Endothelial cell of umbilical vein (primary cell): Measurements from ENCODE around the gene ADARB2. TPM values are rescaled to one million over a fixed set of nuclear protein-coding genes. Genes with fewer than 3 reads are reported as not detected.

Experiments
- BruUV-seq: library from RNA; stranded (reverse); fragments of 400-500 nt; replicated peaks from 2 replicates; lab custom pipeline; 2021; lab: Mats Ljungman, UMichigan
- CTCF ChIA-PET: fragments of 300-600, 350-600 bp; sonication (Branson Sonifier 250); formaldehyde crosslinking; loops from one replicate; lab custom pipeline; 2021; ENCODE audit warnings: antibody characterized with exemption, inconsistent platforms; lab: Charles Lee
- POLR2A ChIA-PET: fragments of 300-600, 350-600 bp; sonication (Branson Sonifier 250); formaldehyde crosslinking; loops from one replicate; lab custom pipeline; 2021; ENCODE audit warnings: antibody characterized with exemption, inconsistent platforms; lab: Charles Lee
- DNase-seq: peaks from one replicate; pipeline ENCODE4 v3.0.0-alpha.2; 2011; ENCODE audit warnings: low read depth, low spot score
- FAIRE-seq: peaks from 2 replicates; lab custom pipeline; 2011; peaks lifted over from hg19 to GRCh38; lab: Jason Lieb, UNC
- H2AFZ ChIP-seq: 2 replicates; pipeline ENCODE4 v1.6.0; 2012; ENCODE audit warnings: low read depth, low read length, control low read depth, inconsistent platforms
- H3K27ac ChIP-seq: 2 replicates; pipeline ENCODE4 v1.5.1; 2011; ENCODE audit warnings: low read depth, mild to moderate bottlenecking, control low read depth, low read length, moderate library complexity; ENCODE audit not compliant: insufficient read depth
- H3K27me3 ChIP-seq, 2 experiments: 2 replicates each; pipeline versions ENCODE4 v1.6.0 to v1.6.1; 2011; ENCODE audit warnings: low read length in 2 of 2, mixed read lengths in 1 of 2; ENCODE audit not compliant: control insufficient read depth in 2 of 2, insufficient read depth in 2 of 2
- H3K36me3 ChIP-seq, 2 experiments: 2 replicates in 1 of 2; 3 replicates in 1 of 2; pipeline ENCODE4 v1.5.1; 2011; ENCODE audit warnings: low read length in 2 of 2, mild to moderate bottlenecking in 1 of 2, moderate library complexity in 1 of 2; ENCODE audit not compliant: control insufficient read depth in 2 of 2, insufficient read depth in 2 of 2; ENCODE audit errors: extremely low read depth in 1 of 2
- H3K4me1 ChIP-seq: 3 replicates; pipeline ENCODE4 v1.5.1; 2011; ENCODE audit warnings: mild to moderate bottlenecking, low read length; ENCODE audit not compliant: control insufficient read depth, insufficient read depth; ENCODE audit errors: extremely low read depth
- H3K4me2 ChIP-seq: 2 replicates; pipeline ENCODE4 v1.6.1; 2011; ENCODE audit warnings: low read length, control low read depth, mixed read lengths; ENCODE audit not compliant: insufficient read depth
- H3K4me3 ChIP-seq, 3 experiments: fragments of 200-600 bp in 1 of 3; sonication (generic), shearing (Covaris generic) in 1 of 3; replicated peaks in 1 of 3; 2 replicates each; pipeline ENCODE4 v1.5.1; 2011 to 2016; ENCODE audit warnings: control low read depth in 3 of 3, low read length in 3 of 3, mild to moderate bottlenecking in 2 of 3, inconsistent platforms in 1 of 3, low read depth in 1 of 3, moderate library complexity in 1 of 3; ENCODE audit not compliant: insufficient read depth in 1 of 3
- H3K79me2 ChIP-seq: 2 replicates; pipeline ENCODE4 v1.6.0; 2012; ENCODE audit warnings: low read length, inconsistent platforms; ENCODE audit not compliant: control insufficient read depth, insufficient read depth
- H3K9ac ChIP-seq: replicated peaks from 2 replicates; pipeline ENCODE3; 2011; ENCODE audit warnings: low read length, control low read depth; ENCODE audit not compliant: insufficient read depth; ENCODE audit errors: extremely low read depth
- H3K9me1 ChIP-seq: replicated peaks from 3 replicates; pipeline ENCODE4 v1.6.0; 2011; ENCODE audit warnings: mild to moderate bottlenecking, low read length; ENCODE audit not compliant: control insufficient read depth, insufficient read depth; ENCODE audit errors: extremely low read depth
- H3K9me3 ChIP-seq: replicated peaks from 2 replicates; pipeline ENCODE4 v1.5.1; 2012; ENCODE audit warnings: low read length, inconsistent platforms; ENCODE audit not compliant: control insufficient read depth, insufficient read depth
- H4K20me1 ChIP-seq: replicated peaks from 2 replicates; pipeline ENCODE3; 2011; ENCODE audit warnings: mild to moderate bottlenecking, low read length; ENCODE audit not compliant: control insufficient read depth, insufficient read depth; ENCODE audit errors: extremely low read depth
- EZH2 ChIP-seq: IDR thresholded peaks from 2 replicates; pipeline ENCODE4 v1.6.1; 2012; ENCODE audit warnings: borderline replicate concordance, low read depth, mild to moderate bottlenecking, moderate library complexity, low read length, inconsistent platforms; ENCODE audit not compliant: severe bottlenecking
- FOS ChIP-seq: IDR thresholded peaks from 2 replicates; pipeline ENCODE4 v1.6.1; 2011; ENCODE audit warnings: mild to moderate bottlenecking, low read length, moderate library complexity, borderline replicate concordance; ENCODE audit not compliant: insufficient read depth
- GATA2 ChIP-seq: IDR thresholded peaks from 2 replicates; pipeline ENCODE4 v1.7.0; 2011; ENCODE audit warnings: low read depth, mild to moderate bottlenecking, moderate library complexity, mixed read lengths, low read length; ENCODE audit not compliant: insufficient read length, insufficient read depth
- JUN ChIP-seq: IDR thresholded peaks from 2 replicates; pipeline ENCODE4 v1.6.1; 2011; ENCODE audit warnings: borderline replicate concordance, low read depth; ENCODE audit not compliant: insufficient read length, insufficient read depth
- MYC ChIP-seq: IDR thresholded peaks from one replicate; pipeline ENCODE4 v1.6.1; 2011; ENCODE audit warnings: mild to moderate bottlenecking, low read depth, low read length
- POLR2A ChIP-seq: IDR thresholded peaks from 2 replicates; pipeline ENCODE4 v1.6.1; 2012; ENCODE audit warnings: low read depth, mild to moderate bottlenecking, control low read depth, low read length
- POLR2AphosphoS5 ChIP-seq: IDR thresholded peaks from 2 replicates; pipeline ENCODE4 v1.6.1; 2012; ENCODE audit warnings: low read depth, mild to moderate bottlenecking, control low read depth, low read length, moderate library complexity; ENCODE audit not compliant: insufficient read depth
- dilution Hi-C: fragments of 300-500 bp; cut with MboI; formaldehyde crosslinking; loops from one replicate; pipeline ENCODE4 v1.15.0; 2019; ENCODE audit warnings: low sequenced_read_pairs; ENCODE audit not compliant: extremely low pct_ligation_motif_present
- intact Hi-C: fragments of 100-400 bp; cut with micrococcal nuclease; formaldehyde crosslinking; loops from one replicate; pipeline ENCODE4 v1.10.0; 2022
- polyA plus RNA-seq, 4 experiments: library from polyadenylated mRNA; depleted of rRNA in 3 of 4; stranded (reverse) in 3 of 4; unstranded in 1 of 4; fragments of >200 nt; gene quantifications; 2 replicates each; pipeline versions ENCODE4 v1.2.1 to v1.2.3, GENCODE V29; 2011 to 2012; ENCODE audit warnings: missing spikeins in 1 of 4
- total RNA-seq: library from RNA; stranded (reverse); gene quantifications from 2 replicates; pipeline ENCODE4 v1.2.3, GENCODE V29; 2021
- TF ChIP-seq, protein P1 (sequence below), 2 donors: IDR thresholded peaks; 1 replicate in 1 of 2; 2 replicates in 1 of 2; pipeline ENCODE4 v1.5.1; 2011; ENCODE audit warnings: low read length in 2 of 2, mild to moderate bottlenecking in 2 of 2, moderate library complexity in 2 of 2, control low read depth in 1 of 2, inconsistent platforms in 1 of 2, low read depth in 1 of 2; ENCODE audit not compliant: insufficient read depth in 1 of 2; ENCODE audit errors: extremely low read depth in 1 of 2
- TF ChIP-seq, protein P2 (sequence below): IDR thresholded peaks from 2 replicates; pipeline ENCODE4 v1.6.1; 2011; ENCODE audit not compliant: insufficient read depth, insufficient read length

ADARB2 gene
- total and polyA plus RNA-seq, 2 donors (not counting 3 experiments of a cell fraction or from before 2014, with no cell fraction given) = not detected

DNA sequence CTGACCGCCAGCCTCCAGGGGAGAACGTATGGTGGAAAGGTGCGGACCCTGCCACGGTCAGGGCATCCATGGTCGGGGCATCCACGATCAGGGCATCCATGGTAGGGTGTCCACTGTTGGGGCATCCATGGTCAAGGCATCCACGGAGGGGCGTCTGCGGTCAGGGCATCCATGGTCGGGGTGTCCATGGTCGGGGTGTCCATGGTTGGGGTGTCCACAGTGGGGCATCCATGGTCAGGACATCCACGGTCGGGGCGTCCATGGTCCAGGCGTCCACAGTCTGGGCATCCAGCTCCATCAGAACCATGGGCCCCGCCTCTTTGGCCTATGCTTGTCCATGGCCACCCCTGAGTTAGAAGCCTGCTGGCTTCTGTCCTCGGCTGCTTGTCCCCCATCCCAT lies 148.1 kb downstream of the ADARB2 start:
- no peaks in the 10 kb centered on the region for H4K20me1 ChIP-seq
- H3K9me3 ChIP-seq = peaks cover 5% of the 10 kb centered on the region
- H3K27me3 ChIP-seq = no peaks in the 10 kb centered on the region
- H3K4me3 ChIP-seq = no peak overlapping the region
- FAIRE-seq (no peak), DNase-seq (no peak)
- no peaks in the 10 kb centered on the region for H3K36me3 ChIP-seq
- no peak overlapping the region for H3K27ac ChIP-seq
- TF ChIP-seq EZH2 (no peak), FOS (no peak), MYC (no peak), POLR2A (no peak), JUN (no peak), POLR2AphosphoS5 (no peak), GATA2 (no peak)
- TF ChIP-seq, protein P1, sequence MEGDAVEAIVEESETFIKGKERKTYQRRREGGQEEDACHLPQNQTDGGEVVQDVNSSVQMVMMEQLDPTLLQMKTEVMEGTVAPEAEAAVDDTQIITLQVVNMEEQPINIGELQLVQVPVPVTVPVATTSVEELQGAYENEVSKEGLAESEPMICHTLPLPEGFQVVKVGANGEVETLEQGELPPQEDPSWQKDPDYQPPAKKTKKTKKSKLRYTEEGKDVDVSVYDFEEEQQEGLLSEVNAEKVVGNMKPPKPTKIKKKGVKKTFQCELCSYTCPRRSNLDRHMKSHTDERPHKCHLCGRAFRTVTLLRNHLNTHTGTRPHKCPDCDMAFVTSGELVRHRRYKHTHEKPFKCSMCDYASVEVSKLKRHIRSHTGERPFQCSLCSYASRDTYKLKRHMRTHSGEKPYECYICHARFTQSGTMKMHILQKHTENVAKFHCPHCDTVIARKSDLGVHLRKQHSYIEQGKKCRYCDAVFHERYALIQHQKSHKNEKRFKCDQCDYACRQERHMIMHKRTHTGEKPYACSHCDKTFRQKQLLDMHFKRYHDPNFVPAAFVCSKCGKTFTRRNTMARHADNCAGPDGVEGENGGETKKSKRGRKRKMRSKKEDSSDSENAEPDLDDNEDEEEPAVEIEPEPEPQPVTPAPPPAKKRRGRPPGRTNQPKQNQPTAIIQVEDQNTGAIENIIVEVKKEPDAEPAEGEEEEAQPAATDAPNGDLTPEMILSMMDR (IDR thresholded peaks at IDR 0.05; ENCODE audit: extremely low read depth in 1 of 2, insufficient read depth in 1 of 2, low read depth in 1 of 2, low read length in 2 of 2) = no peak
- TF ChIP-seq, protein P2, sequence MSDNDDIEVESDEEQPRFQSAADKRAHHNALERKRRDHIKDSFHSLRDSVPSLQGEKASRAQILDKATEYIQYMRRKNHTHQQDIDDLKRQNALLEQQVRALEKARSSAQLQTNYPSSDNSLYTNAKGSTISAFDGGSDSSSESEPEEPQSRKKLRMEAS = no peak
- no peak overlapping the region for H3K9ac ChIP-seq
- no peak overlapping the region for H2AFZ ChIP-seq
- no peak overlapping the region for H3K4me2 ChIP-seq
- ChIA-PET POLR2A (no interaction called here), CTCF (no interaction called here)
- dilution Hi-C loops (no loop called here), intact Hi-C loops (no loop called here)
- no TSS peak for BruUV-seq
- H3K4me1 ChIP-seq = no peaks in the 10 kb centered on the region
- no peaks in the 10 kb centered on the region for H3K79me2 ChIP-seq
- no peaks in the 10 kb centered on the region for H3K9me1 ChIP-seq
